Astrocyte (in vitro differentiated cells and primary cell): Measurements from ENCODE around the gene BCOR. TPM values are rescaled to one million over a fixed set of nuclear protein-coding genes. Genes with fewer than 3 reads are reported as not detected.

Source experiments
- DNase-seq: peaks from one replicate; pipeline ENCODE4 v3.0.0-alpha.2; 2010; ENCODE audit warnings: low read depth
- FAIRE-seq: peaks from 2 replicates; lab custom pipeline; 2011; peaks lifted over from hg19 to GRCh38; lab: Jason Lieb, UNC
- H2AFZ ChIP-seq: 2 replicates; pipeline ENCODE4 v1.6.0; 2012; ENCODE audit warnings: low read depth, low read length, inconsistent platforms
- H3K27ac ChIP-seq: 2 replicates; pipeline ENCODE4 v1.5.1; 2011; ENCODE audit warnings: low read depth, low read length, inconsistent platforms
- H3K27me3 ChIP-seq: 2 replicates; pipeline ENCODE4 v1.6.0; 2011; ENCODE audit warnings: low read length, inconsistent platforms; ENCODE audit not compliant: insufficient read depth
- H3K36me3 ChIP-seq: 2 replicates; pipeline ENCODE4 v1.5.1; 2011; ENCODE audit warnings: low read length, inconsistent platforms; ENCODE audit not compliant: insufficient read depth
- H3K4me1 ChIP-seq: 2 replicates; pipeline ENCODE4 v1.5.1; 2011; ENCODE audit warnings: low read length, inconsistent platforms; ENCODE audit not compliant: insufficient read depth
- H3K4me2 ChIP-seq: 2 replicates; pipeline ENCODE4 v1.6.0; 2012; ENCODE audit warnings: low read length, inconsistent platforms
- H3K4me3 ChIP-seq: 2 replicates; pipeline ENCODE4 v1.5.1; 2011; ENCODE audit warnings: low read depth, mild to moderate bottlenecking, low read length, inconsistent platforms; ENCODE audit not compliant: insufficient read depth
- H3K79me2 ChIP-seq: 2 replicates; pipeline ENCODE4 v1.6.0; 2012; ENCODE audit warnings: mild to moderate bottlenecking, low read length, inconsistent platforms; ENCODE audit not compliant: insufficient read depth
- H3K9ac ChIP-seq: 2 replicates; pipeline ENCODE4 v1.6.0; 2012; ENCODE audit warnings: mild to moderate bottlenecking, low read length, inconsistent platforms
- H3K9me3 ChIP-seq: 2 replicates; pipeline ENCODE4 v1.5.1; 2012; ENCODE audit warnings: low read depth, mild to moderate bottlenecking, low read length, inconsistent platforms; ENCODE audit not compliant: insufficient read depth
- H4K20me1 ChIP-seq: 2 replicates; pipeline ENCODE4 v1.6.0; 2012; ENCODE audit warnings: low read length, inconsistent platforms; ENCODE audit not compliant: insufficient read depth
- H3K27ac Mint-ChIP-seq: one replicate; pipeline ENCODE4 v1.8.0; 2021; ENCODE audit warnings: mild to moderate bottlenecking, mixed read lengths; ENCODE audit not compliant: unreplicated experiment
- H3K27me3 Mint-ChIP-seq: one replicate; pipeline ENCODE4 v1.8.0; 2021; ENCODE audit warnings: low read depth, mixed read lengths; ENCODE audit not compliant: unreplicated experiment
- H3K36me3 Mint-ChIP-seq: one replicate; pipeline ENCODE4 v1.8.0; 2021; ENCODE audit warnings: low read depth, mixed read lengths; ENCODE audit not compliant: unreplicated experiment
- H3K4me1 Mint-ChIP-seq: one replicate; pipeline ENCODE4 v1.8.0; 2021; ENCODE audit warnings: low read depth, mixed read lengths; ENCODE audit not compliant: unreplicated experiment
- H3K4me3 Mint-ChIP-seq: one replicate; pipeline ENCODE4 v1.8.0; 2021; ENCODE audit warnings: mild to moderate bottlenecking, moderate library complexity, mixed read lengths; ENCODE audit not compliant: unreplicated experiment
- H3K9me3 Mint-ChIP-seq: one replicate; pipeline ENCODE4 v1.8.0; 2021; ENCODE audit warnings: mild to moderate bottlenecking, mixed read lengths; ENCODE audit not compliant: unreplicated experiment
- EZH2 ChIP-seq: IDR thresholded peaks from 2 replicates; pipeline ENCODE4 v1.6.1; 2012; ENCODE audit warnings: mild to moderate bottlenecking, low read length, inconsistent platforms; ENCODE audit not compliant: insufficient read depth
- total RNA-seq: library from RNA; stranded (reverse); gene quantifications from 2 replicates; pipeline ENCODE4 v1.2.1, GENCODE V29; 2021
- TF ChIP-seq, protein P1 (sequence below): IDR thresholded peaks from 2 replicates; pipeline ENCODE4 v1.5.1; 2011; ENCODE audit warnings: low read depth, mild to moderate bottlenecking, inconsistent platforms, low read length, moderate library complexity; ENCODE audit not compliant: insufficient read depth

BCOR gene
- total RNA-seq, 1 donor from 2014 or later, result 9.0 TPM

DNA sequence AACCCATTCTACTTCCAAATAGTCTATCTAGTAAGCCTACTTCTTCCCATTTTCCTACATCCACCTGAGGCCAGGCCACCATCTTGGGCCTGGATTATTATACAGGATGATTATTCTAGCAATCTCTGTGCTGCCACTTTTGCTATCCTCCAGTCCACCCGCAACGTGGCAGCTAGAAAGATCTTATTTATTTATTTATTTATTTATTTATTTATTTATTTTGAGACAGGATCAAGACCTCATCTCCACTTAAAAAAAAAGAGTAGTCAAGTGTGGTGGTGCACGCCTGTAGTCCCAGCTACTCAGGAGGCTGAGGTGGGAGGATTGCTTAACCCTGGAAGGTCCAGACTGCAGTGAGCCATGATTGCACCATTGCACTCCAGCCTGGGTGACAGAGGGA is 15.2 kb upstream of the BCOR start:
- H3K4me3 ChIP-seq, result no peak overlapping the region
- no peaks in the 10 kb centered on the region for H3K36me3 Mint-ChIP-seq
- no peak overlapping the region for H2AFZ ChIP-seq
- FAIRE-seq, result no peak
- H3K4me1 Mint-ChIP-seq, result no peaks in the 10 kb centered on the region
- no peak overlapping the region for H3K27ac ChIP-seq
- no peaks in the 10 kb centered on the region for H4K20me1 ChIP-seq
- H3K27ac Mint-ChIP-seq, result no peak overlapping the region
- peaks cover 8% of the 10 kb centered on the region for H3K4me1 ChIP-seq
- TF ChIP-seq, protein P1, sequence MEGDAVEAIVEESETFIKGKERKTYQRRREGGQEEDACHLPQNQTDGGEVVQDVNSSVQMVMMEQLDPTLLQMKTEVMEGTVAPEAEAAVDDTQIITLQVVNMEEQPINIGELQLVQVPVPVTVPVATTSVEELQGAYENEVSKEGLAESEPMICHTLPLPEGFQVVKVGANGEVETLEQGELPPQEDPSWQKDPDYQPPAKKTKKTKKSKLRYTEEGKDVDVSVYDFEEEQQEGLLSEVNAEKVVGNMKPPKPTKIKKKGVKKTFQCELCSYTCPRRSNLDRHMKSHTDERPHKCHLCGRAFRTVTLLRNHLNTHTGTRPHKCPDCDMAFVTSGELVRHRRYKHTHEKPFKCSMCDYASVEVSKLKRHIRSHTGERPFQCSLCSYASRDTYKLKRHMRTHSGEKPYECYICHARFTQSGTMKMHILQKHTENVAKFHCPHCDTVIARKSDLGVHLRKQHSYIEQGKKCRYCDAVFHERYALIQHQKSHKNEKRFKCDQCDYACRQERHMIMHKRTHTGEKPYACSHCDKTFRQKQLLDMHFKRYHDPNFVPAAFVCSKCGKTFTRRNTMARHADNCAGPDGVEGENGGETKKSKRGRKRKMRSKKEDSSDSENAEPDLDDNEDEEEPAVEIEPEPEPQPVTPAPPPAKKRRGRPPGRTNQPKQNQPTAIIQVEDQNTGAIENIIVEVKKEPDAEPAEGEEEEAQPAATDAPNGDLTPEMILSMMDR, result no peak
- TF ChIP-seq EZH2, result no peak
- H3K9me3 Mint-ChIP-seq, result no peaks in the 10 kb centered on the region
- no peaks in the 10 kb centered on the region for H3K9me3 ChIP-seq
- H3K79me2 ChIP-seq, result no peaks in the 10 kb centered on the region
- no peak overlapping the region for H3K4me3 Mint-ChIP-seq
- no peak for DNase-seq
- no peaks in the 10 kb centered on the region for H3K36me3 ChIP-seq
- peaks cover 2% of the 10 kb centered on the region for H3K27me3 Mint-ChIP-seq
- no peaks in the 10 kb centered on the region for H3K27me3 ChIP-seq
- no peak overlapping the region for H3K4me2 ChIP-seq
- no peak overlapping the region for H3K9ac ChIP-seq

DNA sequence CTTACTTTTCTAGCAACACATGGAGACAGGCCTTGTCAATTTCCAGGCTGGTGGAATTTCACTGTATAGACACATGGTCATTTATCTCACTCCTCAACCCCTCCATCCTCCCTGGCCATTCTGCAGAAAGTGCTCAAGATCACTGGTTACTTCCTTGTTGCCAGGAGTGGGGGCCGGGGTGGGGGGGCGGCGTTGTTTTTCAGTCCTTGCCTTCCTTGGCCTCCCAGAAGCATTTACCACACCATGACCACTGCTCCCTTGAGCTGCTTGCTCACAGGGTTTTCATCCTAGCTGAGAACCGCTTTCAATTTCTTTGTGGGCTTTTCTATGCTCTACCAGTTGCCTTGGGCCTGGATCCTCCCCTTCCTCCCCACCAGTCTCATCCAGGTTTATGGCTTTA is 14.1 kb upstream of the BCOR start:
- H4K20me1 ChIP-seq, result no peaks in the 10 kb centered on the region
- no peak overlapping the region for H3K27ac Mint-ChIP-seq
- H3K27ac ChIP-seq, result no peak overlapping the region
- H3K27me3 ChIP-seq, result no peaks in the 10 kb centered on the region
- peaks cover 2% of the 10 kb centered on the region for H3K27me3 Mint-ChIP-seq
- H3K4me2 ChIP-seq, result no peak overlapping the region
- FAIRE-seq (no peak), DNase-seq (no peak)
- H2AFZ ChIP-seq, result no peak overlapping the region
- H3K9ac ChIP-seq, result no peak overlapping the region
- no peak overlapping the region for H3K4me3 Mint-ChIP-seq
- H3K4me1 Mint-ChIP-seq, result peaks cover 2% of the 10 kb centered on the region
- no peaks in the 10 kb centered on the region for H3K9me3 ChIP-seq
- H3K36me3 Mint-ChIP-seq, result no peaks in the 10 kb centered on the region
- H3K9me3 Mint-ChIP-seq, result peaks cover 2% of the 10 kb centered on the region
- H3K4me3 ChIP-seq, result no peak overlapping the region
- peaks cover 19% of the 10 kb centered on the region for H3K4me1 ChIP-seq
- no peaks in the 10 kb centered on the region for H3K79me2 ChIP-seq
- H3K36me3 ChIP-seq, result no peaks in the 10 kb centered on the region
- TF ChIP-seq, protein P1, result no peak
- TF ChIP-seq EZH2, result no peak

DNA sequence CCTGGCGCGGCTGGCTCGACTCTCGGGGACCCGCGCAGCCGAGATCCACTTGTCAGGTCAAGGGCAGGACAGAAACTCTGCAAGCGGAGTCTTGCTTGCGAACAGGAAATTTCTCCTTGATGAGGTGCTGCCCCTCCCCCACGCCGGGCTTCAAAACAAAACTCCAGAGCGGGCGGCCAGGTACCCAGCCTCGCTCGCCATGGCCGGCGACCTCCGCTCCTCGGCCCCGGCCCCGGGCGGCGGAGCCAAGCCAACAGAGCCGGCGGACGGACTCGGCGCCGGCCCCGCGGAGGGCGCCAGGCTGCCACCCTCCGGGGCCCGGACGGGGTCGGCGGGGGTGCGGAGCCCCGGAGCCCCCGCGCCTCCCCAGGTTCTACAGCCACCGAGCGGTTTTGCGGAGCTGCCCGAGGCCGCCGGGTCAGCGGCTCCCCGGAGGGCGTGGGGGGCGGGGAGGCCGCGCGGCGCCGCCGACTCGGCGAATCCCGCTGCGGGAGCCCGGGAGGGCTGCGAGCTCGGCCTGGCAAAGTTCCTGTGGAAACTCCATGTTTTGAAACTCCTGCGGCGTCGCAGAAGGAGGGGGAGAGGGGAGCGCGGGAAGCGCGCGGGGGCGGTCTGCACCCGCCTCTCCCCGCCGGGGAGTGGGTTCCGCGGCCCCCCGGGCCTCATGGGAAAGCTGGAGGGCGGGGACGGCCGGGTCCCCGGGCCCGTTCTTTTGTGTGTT is 11.7 kb upstream of the BCOR start:
- DNase-seq, result no peak

More for the DNA sequence above, 11.7 kb upstream of the BCOR start:
- peaks cover 2% of the 10 kb centered on the region for H3K27me3 Mint-ChIP-seq
- Histone ChIP-seq H3K4me2 (peak overlapping the region; percentile 82), H2AFZ (no peak overlapping the region), H3K36me3 (no peaks in the 10 kb centered on the region), H3K4me3 (peak overlapping the region; percentile 57), H4K20me1 (no peaks in the 10 kb centered on the region), H3K9ac (peak overlapping the region; percentile 81), H3K27ac (peak overlapping the region; percentile 58), H3K79me2 (no peaks in the 10 kb centered on the region), H3K4me1 (peaks cover 28% of the 10 kb centered on the region), H3K27me3 (no peaks in the 10 kb centered on the region), H3K9me3 (no peaks in the 10 kb centered on the region)
- TF ChIP-seq EZH2, result no peak
- TF ChIP-seq, protein P1, result no peak
- H3K4me1 Mint-ChIP-seq, result peaks cover 2% of the 10 kb centered on the region
- peaks cover 2% of the 10 kb centered on the region for H3K9me3 Mint-ChIP-seq
- no peak overlapping the region for H3K4me3 Mint-ChIP-seq
- FAIRE-seq, result no peak
- H3K27ac Mint-ChIP-seq, result no peak overlapping the region
- H3K36me3 Mint-ChIP-seq, result no peaks in the 10 kb centered on the region
